HCT116 (cell line): Measurements from ENCODE around the gene KSR2. TPM values are rescaled to one million over a fixed set of nuclear protein-coding genes. Genes with fewer than 3 reads are reported as not detected.

Experiments
- ATAC-seq: fragments of 200-7000 bp; cut with Tn5 transposase; 2 replicates; pipeline ENCODE4 v1.9.1; 2020; ENCODE audit warnings: mild to moderate bottlenecking, moderate library complexity
- BruUV-seq: library from RNA; stranded (reverse); fragments of 400-500 nt; replicated peaks from 2 replicates; lab custom pipeline; 2021; lab: Mats Ljungman, UMichigan
- CTCF ChIA-PET: fragments of 300-600 bp; sonication (Branson Sonifier 250); formaldehyde crosslinking; loops from one replicate; lab custom pipeline; 2021; ENCODE audit warnings: antibody characterized with exemption; lab: Charles Lee
- POLR2A ChIA-PET: fragments of 300-600, 350-600 bp; sonication (Branson Sonifier 250); formaldehyde crosslinking; loops from one replicate; lab custom pipeline; 2021; ENCODE audit warnings: antibody characterized with exemption; lab: Charles Lee
- RAD21 ChIA-PET, 2 experiments: fragments of 300-600 bp; sonication (Branson Sonifier 250); formaldehyde crosslinking; loops; one replicate each; lab custom pipeline; 2023; ENCODE audit warnings: low total read pairs in 2 of 2; ENCODE audit not compliant: uncharacterized antibody in 2 of 2, unreplicated experiment in 2 of 2, low non-redundant PET in 1 of 2; lab: Charles Lee
- DNase-seq: peaks from one replicate; pipeline ENCODE4 v3.0.0-alpha.2; 2010; ENCODE audit warnings: low read depth, low spot score
- H2AFZ ChIP-seq: fragments of 200-600 bp; shearing (Covaris generic), sonication (generic); 2 replicates; pipeline ENCODE4 v1.6.1; 2017; ENCODE audit warnings: low read depth, mixed run types, mixed read lengths, antibody characterized with exemption, low read length; ENCODE audit not compliant: poor library complexity, severe bottlenecking
- H3K27ac ChIP-seq: 2 replicates; pipeline ENCODE4 v1.5.1; 2012; ENCODE audit warnings: low read depth, low read length
- H3K27me3 ChIP-seq: fragments of 200-600 bp; sonication (generic); 2 replicates; pipeline ENCODE4 v1.6.1; 2016; ENCODE audit warnings: mixed run types, low read length, mixed read lengths; ENCODE audit not compliant: insufficient read depth
- H3K36me3 ChIP-seq, 2 experiments: fragments of 200-500 bp in 1 of 2; fragments of 200-600 bp in 1 of 2; sonication (Bioruptor generic) in 1 of 2; sonication (generic) in 1 of 2; 2 replicates each; pipeline versions ENCODE4 v1.5.1 to v1.6.1; 2014 to 2016; ENCODE audit warnings: low read length in 2 of 2, inconsistent platforms in 1 of 2, mixed read lengths in 1 of 2, mixed run types in 1 of 2; ENCODE audit not compliant: insufficient read depth in 2 of 2, control insufficient read depth in 1 of 2
- H3K4me1 ChIP-seq, 2 experiments: fragments of 200-600 bp in 1 of 2; sonication (generic) in 1 of 2; 2 replicates each; pipeline versions ENCODE4 v1.5.1 to v1.6.1; 2012 to 2017; ENCODE audit warnings: low read length in 2 of 2, inconsistent platforms in 1 of 2, mild to moderate bottlenecking in 1 of 2, mixed read lengths in 1 of 2, mixed run types in 1 of 2, moderate library complexity in 1 of 2; ENCODE audit not compliant: insufficient read depth in 2 of 2, control insufficient read depth in 1 of 2
- H3K4me2 ChIP-seq: fragments of 200-600 bp; sonication (generic); 2 replicates; pipeline ENCODE4 v1.6.1; 2017; ENCODE audit warnings: mixed run types, low read length, mixed read lengths
- H3K4me3 ChIP-seq, 2 experiments: fragments of 200-600 bp in 1 of 2; sonication (generic) in 1 of 2; replicated peaks in 1 of 2; 2 replicates each; pipeline ENCODE4 v1.5.1; 2011 to 2016; ENCODE audit warnings: low read length in 2 of 2, control low read depth in 1 of 2, low read depth in 1 of 2, mild to moderate bottlenecking in 1 of 2, mixed read lengths in 1 of 2, mixed run types in 1 of 2
- H3K79me2 ChIP-seq: fragments of 200-600 bp; sonication (generic); 2 replicates; pipeline ENCODE4 v1.6.1; 2017; ENCODE audit warnings: mild to moderate bottlenecking, mixed run types, low read length, moderate library complexity, mixed read lengths; ENCODE audit not compliant: insufficient read depth
- H3K9ac ChIP-seq: fragments of 200-600 bp; sonication (generic); 2 replicates; pipeline ENCODE4 v1.6.1; 2016; ENCODE audit warnings: low read length, mixed read lengths
- H3K9me2 ChIP-seq: fragments of 200-600 bp; sonication (generic), shearing (Covaris generic); 2 replicates; pipeline ENCODE4 v1.6.1; 2017; ENCODE audit warnings: mixed run types, mild to moderate bottlenecking, moderate library complexity; ENCODE audit not compliant: insufficient read depth
- H3K9me3 ChIP-seq, 2 experiments: fragments of 200-500 bp in 1 of 2; fragments of 200-600 bp in 1 of 2; sonication (Bioruptor generic) in 1 of 2; sonication (generic) in 1 of 2; 2 replicates each; pipeline ENCODE4 v1.6.1; 2014 to 2017; ENCODE audit warnings: low read length in 2 of 2, mixed read lengths in 2 of 2, inconsistent platforms in 1 of 2, low read depth in 1 of 2, mild to moderate bottlenecking in 1 of 2, mixed run types in 1 of 2, moderate library complexity in 1 of 2; ENCODE audit not compliant: control insufficient read depth in 1 of 2, insufficient read depth in 1 of 2
- H4K20me1 ChIP-seq: fragments of 200-600 bp; sonication (generic), shearing (Covaris generic); 2 replicates; pipeline ENCODE4 v1.6.1; 2017; ENCODE audit warnings: mixed run types, mild to moderate bottlenecking, moderate library complexity; ENCODE audit not compliant: insufficient read depth
- ATF3 ChIP-seq: IDR thresholded peaks from 2 replicates; pipeline ENCODE4 v1.6.1; 2012
- CEBPB ChIP-seq: IDR thresholded peaks from 2 replicates; pipeline ENCODE4 v1.6.1; 2012; ENCODE audit warnings: low read depth
- CTCF ChIP-seq, 3 experiments: fragments of 200-600 bp in 1 of 3; sonication (generic) in 1 of 3; IDR thresholded peaks in 2 of 3; conservative IDR thresholded peaks in 1 of 3; 2 replicates each; pipeline ENCODE4 v1.5.1; 2012 to 2017; ENCODE audit warnings: low read depth in 2 of 3, low read length in 2 of 3, antibody characterized with exemption in 1 of 3, borderline replicate concordance in 1 of 3, control low read depth in 1 of 3, mild to moderate bottlenecking in 1 of 3, mixed read lengths in 1 of 3, mixed run types in 1 of 3, moderate library complexity in 1 of 3; ENCODE audit not compliant: insufficient read depth in 1 of 3
- ELF1 ChIP-seq: IDR thresholded peaks from 2 replicates; pipeline ENCODE4 v1.6.1; 2012; ENCODE audit warnings: low read depth, borderline replicate concordance
- EZH2 ChIP-seq: fragments of 200-600 bp; sonication (generic); IDR thresholded peaks from 2 replicates; pipeline ENCODE4 v1.6.1; 2017; ENCODE audit warnings: antibody characterized with exemption, mixed run types
- FOSL1 ChIP-seq: IDR thresholded peaks from 2 replicates; pipeline ENCODE4 v1.6.1; 2012; ENCODE audit warnings: low read depth
- JUND ChIP-seq: IDR thresholded peaks from 2 replicates; pipeline ENCODE4 v1.6.1; 2012
- MAX ChIP-seq: IDR thresholded peaks from 2 replicates; pipeline ENCODE4 v1.6.1; 2012
- POLR2A ChIP-seq: IDR thresholded peaks from 2 replicates; pipeline ENCODE4 v1.7.0; 2011; ENCODE audit warnings: borderline replicate concordance; ENCODE audit not compliant: insufficient read depth, insufficient read length; ENCODE audit errors: extremely low read depth
- RAD21 ChIP-seq: IDR thresholded peaks from 2 replicates; pipeline ENCODE4 v1.6.1; 2012; ENCODE audit warnings: low read depth, mild to moderate bottlenecking
- SIN3A ChIP-seq: IDR thresholded peaks from 2 replicates; pipeline ENCODE4 v1.6.1; 2012; ENCODE audit warnings: low read depth
- SP1 ChIP-seq: IDR thresholded peaks from 2 replicates; pipeline ENCODE4 v1.6.1; 2012; ENCODE audit warnings: low read depth
- SRF ChIP-seq: IDR thresholded peaks from 2 replicates; pipeline ENCODE4 v1.6.1; 2012; ENCODE audit warnings: low read depth
- YY1 ChIP-seq: IDR thresholded peaks from 2 replicates; pipeline ENCODE4 v1.6.1; 2011; ENCODE audit warnings: low read length, low read depth, moderate library complexity, mild to moderate bottlenecking; ENCODE audit not compliant: insufficient replicate concordance; ENCODE audit errors: extremely low read depth
- ZFX ChIP-seq: fragments of 450-650 bp; IDR thresholded peaks from 2 replicates; pipeline ENCODE4 v1.6.1; 2017
- ZNF274 ChIP-seq: fragments of 200-500 bp; sonication (Bioruptor generic); IDR thresholded peaks from 2 replicates; pipeline ENCODE4 v1.6.1; 2014; ENCODE audit warnings: mild to moderate bottlenecking, low read depth, low read length, inconsistent platforms
- intact Hi-C: fragments of 100-400 bp; cut with micrococcal nuclease; formaldehyde crosslinking; loops from 2 replicates; pipeline ENCODE4 v1.10.0; 2022
- total RNA-seq: library from RNA; stranded (reverse); gene quantifications from one replicate; pipeline ENCODE4 v1.2.1, GENCODE V29; 2021; ENCODE audit not compliant: unreplicated experiment
- TF ChIP-seq, protein P1 (sequence below): IDR thresholded peaks from 2 replicates; pipeline ENCODE4 v1.6.1; 2012; ENCODE audit warnings: low read depth

KSR2 gene
- total RNA-seq, 1 experiment from 2014 or later, result 10.1 TPM

GRCh38 chr12:117660896-117661295 lies 307.9 kb downstream of the KSR2 start:
- Histone ChIP-seq H3K4me2 (no peak overlapping the region), H3K9ac (no peak overlapping the region), H3K4me1 (peaks cover 0 to 18% of the 10 kb centered on the region in 2 experiments; a peak in 2 of 4 replicates), H3K27me3 (no peaks in the 10 kb centered on the region), H4K20me1 (no peaks in the 10 kb centered on the region), H3K79me2 (no peaks in the 10 kb centered on the region), H3K9me3 (no peaks in the 10 kb centered on the region), H3K36me3 (no peaks in the 10 kb centered on the region), H3K9me2 (no peaks in the 10 kb centered on the region), H3K4me3 (no peak overlapping the region), H3K27ac (no peak overlapping the region), H2AFZ (no peak overlapping the region)
- TF ChIP-seq EZH2 (no peak), ZNF274 (no peak), ATF3 (no peak), SIN3A (no peak), FOSL1 (no peak), POLR2A (no peak)
- ChIA-PET CTCF (no interaction called here), POLR2A (no interaction called here), RAD21 (no interaction called here)
- ATAC-seq (no peak), DNase-seq (no peak)
- intact Hi-C loops, result no loop called here
- no TSS peak for BruUV-seq

GRCh38 chr12:117658226-117658625 lies 310.6 kb downstream of the KSR2 start:
- Histone ChIP-seq H3K4me2 (no peak overlapping the region), H3K27ac (no peak overlapping the region)
- BruUV-seq, result no TSS peak

More at GRCh38 chr12:117658226-117658625, 310.6 kb downstream of the KSR2 start:
- Histone ChIP-seq H3K4me1 (peaks cover 0 to 14% of the 10 kb centered on the region in 2 experiments; a peak in 2 of 4 replicates), H3K4me3 (no peak overlapping the region), H3K36me3 (no peaks in the 10 kb centered on the region), H3K79me2 (no peaks in the 10 kb centered on the region), H3K9ac (no peak overlapping the region), H4K20me1 (no peaks in the 10 kb centered on the region), H3K27me3 (no peaks in the 10 kb centered on the region), H3K9me2 (no peaks in the 10 kb centered on the region), H2AFZ (no peak overlapping the region), H3K9me3 (no peaks in the 10 kb centered on the region)
- DNase-seq, result no peak
- POLR2A ChIA-PET, result no interaction called here
- CTCF ChIA-PET, result no interaction called here
- ATAC-seq, result no peak
- intact Hi-C loops, result no loop called here
- TF ChIP-seq CTCF (IDR thresholded peaks at IDR 0.05 in 2 of 3, conservative IDR thresholded peaks at IDR 0.05 in 1 of 3; ENCODE audit: borderline replicate concordance in 1 of 3, insufficient read depth in 1 of 3, low read depth in 2 of 3, low read length in 2 of 3), result no peak
- TF ChIP-seq SRF, result no peak
- no peak for TF ChIP-seq ATF3
- no peak for TF ChIP-seq CEBPB
- TF ChIP-seq YY1, result no peak
- no peak for TF ChIP-seq FOSL1
- TF ChIP-seq ZFX, result no peak
- TF ChIP-seq ELF1, result no peak
- TF ChIP-seq, protein P1, sequence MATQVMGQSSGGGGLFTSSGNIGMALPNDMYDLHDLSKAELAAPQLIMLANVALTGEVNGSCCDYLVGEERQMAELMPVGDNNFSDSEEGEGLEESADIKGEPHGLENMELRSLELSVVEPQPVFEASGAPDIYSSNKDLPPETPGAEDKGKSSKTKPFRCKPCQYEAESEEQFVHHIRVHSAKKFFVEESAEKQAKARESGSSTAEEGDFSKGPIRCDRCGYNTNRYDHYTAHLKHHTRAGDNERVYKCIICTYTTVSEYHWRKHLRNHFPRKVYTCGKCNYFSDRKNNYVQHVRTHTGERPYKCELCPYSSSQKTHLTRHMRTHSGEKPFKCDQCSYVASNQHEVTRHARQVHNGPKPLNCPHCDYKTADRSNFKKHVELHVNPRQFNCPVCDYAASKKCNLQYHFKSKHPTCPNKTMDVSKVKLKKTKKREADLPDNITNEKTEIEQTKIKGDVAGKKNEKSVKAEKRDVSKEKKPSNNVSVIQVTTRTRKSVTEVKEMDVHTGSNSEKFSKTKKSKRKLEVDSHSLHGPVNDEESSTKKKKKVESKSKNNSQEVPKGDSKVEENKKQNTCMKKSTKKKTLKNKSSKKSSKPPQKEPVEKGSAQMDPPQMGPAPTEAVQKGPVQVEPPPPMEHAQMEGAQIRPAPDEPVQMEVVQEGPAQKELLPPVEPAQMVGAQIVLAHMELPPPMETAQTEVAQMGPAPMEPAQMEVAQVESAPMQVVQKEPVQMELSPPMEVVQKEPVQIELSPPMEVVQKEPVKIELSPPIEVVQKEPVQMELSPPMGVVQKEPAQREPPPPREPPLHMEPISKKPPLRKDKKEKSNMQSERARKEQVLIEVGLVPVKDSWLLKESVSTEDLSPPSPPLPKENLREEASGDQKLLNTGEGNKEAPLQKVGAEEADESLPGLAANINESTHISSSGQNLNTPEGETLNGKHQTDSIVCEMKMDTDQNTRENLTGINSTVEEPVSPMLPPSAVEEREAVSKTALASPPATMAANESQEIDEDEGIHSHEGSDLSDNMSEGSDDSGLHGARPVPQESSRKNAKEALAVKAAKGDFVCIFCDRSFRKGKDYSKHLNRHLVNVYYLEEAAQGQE, result no peak
- TF ChIP-seq JUND, result no peak
- TF ChIP-seq MAX, result no peak
- no peak for TF ChIP-seq EZH2
- no peak for TF ChIP-seq RAD21
- no peak for TF ChIP-seq SP1
- RAD21 ChIA-PET, result no interaction called here
